Panc1 (cell line): Measurements from ENCODE around the gene IRF9. TPM values are rescaled to one million over a fixed set of nuclear protein-coding genes. Genes with fewer than 3 reads are reported as not detected.

Source experiments
- ATAC-seq: fragments of 200-7000 bp; cut with Tn5 transposase; 2 replicates; pipeline ENCODE4 v1.9.1; 2020; ENCODE audit warnings: mild to moderate bottlenecking, moderate library complexity
- BruUV-seq: library from RNA; stranded (reverse); fragments of 400-500 nt; replicated peaks from 2 replicates; lab custom pipeline; 2021; lab: Mats Ljungman, UMichigan
- CTCF ChIA-PET: fragments of 300-600 bp; sonication (Branson Sonifier 250); formaldehyde crosslinking; loops from one replicate; lab custom pipeline; 2022; ENCODE audit warnings: antibody characterized with exemption; lab: Charles Lee
- POLR2A ChIA-PET: fragments of 300-600 bp; sonication (Branson Sonifier 250); formaldehyde crosslinking; loops from one replicate; lab custom pipeline; 2022; ENCODE audit warnings: antibody characterized with exemption; lab: Charles Lee
- DNase-seq: peaks from one replicate; pipeline ENCODE4 v3.0.0-alpha.2; 2010; ENCODE audit warnings: low read depth, low spot score
- H3K27ac ChIP-seq: 2 replicates; pipeline ENCODE4 v1.5.1; 2011; ENCODE audit warnings: mild to moderate bottlenecking, low read length, inconsistent platforms
- H3K27me3 ChIP-seq: fragments of 200-500 bp; sonication (Bioruptor generic); 2 replicates; pipeline ENCODE4 v1.6.0; 2014; ENCODE audit warnings: low read length, inconsistent platforms; ENCODE audit not compliant: control insufficient read depth, insufficient read depth
- H3K36me3 ChIP-seq: fragments of 200-500 bp; sonication (Bioruptor generic); 2 replicates; pipeline ENCODE4 v1.5.1; 2014; ENCODE audit warnings: inconsistent platforms, mild to moderate bottlenecking, low read length, moderate library complexity; ENCODE audit not compliant: control insufficient read depth, insufficient read depth
- H3K4me1 ChIP-seq: 2 replicates; pipeline ENCODE4 v1.5.1; 2011; ENCODE audit warnings: inconsistent platforms, mild to moderate bottlenecking, low read length, moderate library complexity; ENCODE audit not compliant: control insufficient read depth, insufficient read depth
- H3K4me3 ChIP-seq, 2 experiments: 2 replicates each; pipeline ENCODE4 v1.5.1; 2011 to 2012; ENCODE audit warnings: low read depth in 2 of 2, low read length in 2 of 2, mild to moderate bottlenecking in 2 of 2, inconsistent platforms in 1 of 2, moderate library complexity in 1 of 2
- H3K9me3 ChIP-seq: fragments of 200-500 bp; sonication (Bioruptor generic); 2 replicates; pipeline ENCODE4 v1.5.1; 2014; ENCODE audit warnings: low read depth, mild to moderate bottlenecking, inconsistent platforms, low read length, moderate library complexity; ENCODE audit not compliant: control insufficient read depth, insufficient read depth
- POLR2AphosphoS5 ChIP-seq: IDR thresholded peaks from 2 replicates; pipeline ENCODE4 v1.6.1; 2012; ENCODE audit warnings: mild to moderate bottlenecking, low read depth, low read length, moderate library complexity
- REST ChIP-seq, 2 experiments: IDR thresholded peaks; 2 replicates each; pipeline ENCODE4 v1.6.1; 2011 to 2012; ENCODE audit warnings: low read depth in 2 of 2, control low read depth in 1 of 2, low read length in 1 of 2, mild to moderate bottlenecking in 1 of 2, moderate library complexity in 1 of 2; ENCODE audit not compliant: insufficient read depth in 1 of 2
- SIN3A ChIP-seq: IDR thresholded peaks from 2 replicates; pipeline ENCODE4 v1.6.1; 2012; ENCODE audit warnings: low read depth, mild to moderate bottlenecking, low read length, moderate library complexity, borderline replicate concordance; ENCODE audit not compliant: insufficient read depth
- TCF7L2 ChIP-seq: IDR thresholded peaks from 2 replicates; pipeline ENCODE4 v1.6.1; 2011; ENCODE audit warnings: mild to moderate bottlenecking, low read depth, low read length, inconsistent platforms
- in situ Hi-C: cut with HindIII; loops from 2 replicates; pipeline ENCODE4 v1.10.0; 2016; ENCODE audit warnings: low sequenced_read_pairs, low pct_unique_long_range_greater_than_20kb
- intact Hi-C: fragments of 100-400 bp; cut with micrococcal nuclease; formaldehyde crosslinking; loops from one replicate; pipeline ENCODE4 v1.10.0; 2022; ENCODE audit not compliant: unreplicated experiment
- total RNA-seq: library from RNA; stranded (reverse); gene quantifications from one replicate; pipeline ENCODE4 v1.2.1, GENCODE V29; 2021; ENCODE audit not compliant: unreplicated experiment
- TF ChIP-seq, protein P1 (sequence below): fragments of 450-650 bp; IDR thresholded peaks from 2 replicates; pipeline ENCODE4 v1.5.1; 2017; ENCODE audit warnings: mild to moderate bottlenecking

IRF9 gene
- total RNA-seq, 1 experiment from 2014 or later, result 24.5 TPM

- ATAC-seq, result no peak
- Histone ChIP-seq H3K4me3 (no peak overlapping the region), H3K27me3 (no peaks in the 10 kb centered on the region), H3K9me3 (no peaks in the 10 kb centered on the region), H3K27ac (no peak overlapping the region), H3K4me1 (peaks cover 6% of the 10 kb centered on the region), H3K36me3 (no peaks in the 10 kb centered on the region)
- TF ChIP-seq REST (IDR thresholded peaks at IDR 0.05; ENCODE audit: insufficient read depth in 1 of 2, low read depth in 2 of 2, low read length in 1 of 2) (no peak), SIN3A (no peak), TCF7L2 (no peak), POLR2AphosphoS5 (no peak)
- TF ChIP-seq, protein P1, sequence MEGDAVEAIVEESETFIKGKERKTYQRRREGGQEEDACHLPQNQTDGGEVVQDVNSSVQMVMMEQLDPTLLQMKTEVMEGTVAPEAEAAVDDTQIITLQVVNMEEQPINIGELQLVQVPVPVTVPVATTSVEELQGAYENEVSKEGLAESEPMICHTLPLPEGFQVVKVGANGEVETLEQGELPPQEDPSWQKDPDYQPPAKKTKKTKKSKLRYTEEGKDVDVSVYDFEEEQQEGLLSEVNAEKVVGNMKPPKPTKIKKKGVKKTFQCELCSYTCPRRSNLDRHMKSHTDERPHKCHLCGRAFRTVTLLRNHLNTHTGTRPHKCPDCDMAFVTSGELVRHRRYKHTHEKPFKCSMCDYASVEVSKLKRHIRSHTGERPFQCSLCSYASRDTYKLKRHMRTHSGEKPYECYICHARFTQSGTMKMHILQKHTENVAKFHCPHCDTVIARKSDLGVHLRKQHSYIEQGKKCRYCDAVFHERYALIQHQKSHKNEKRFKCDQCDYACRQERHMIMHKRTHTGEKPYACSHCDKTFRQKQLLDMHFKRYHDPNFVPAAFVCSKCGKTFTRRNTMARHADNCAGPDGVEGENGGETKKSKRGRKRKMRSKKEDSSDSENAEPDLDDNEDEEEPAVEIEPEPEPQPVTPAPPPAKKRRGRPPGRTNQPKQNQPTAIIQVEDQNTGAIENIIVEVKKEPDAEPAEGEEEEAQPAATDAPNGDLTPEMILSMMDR, result no peak
- intact Hi-C loops, result no loop called here
- in situ Hi-C loops, result no loop called here
- CTCF ChIA-PET, result no interaction called here
- POLR2A ChIA-PET, result no interaction called here
- no peak for DNase-seq
- BruUV-seq, result no TSS peak
These were observed 30.1 kb upstream of the IRF9 start for GRCh38 chr14:24130717-24131548.

DNA sequence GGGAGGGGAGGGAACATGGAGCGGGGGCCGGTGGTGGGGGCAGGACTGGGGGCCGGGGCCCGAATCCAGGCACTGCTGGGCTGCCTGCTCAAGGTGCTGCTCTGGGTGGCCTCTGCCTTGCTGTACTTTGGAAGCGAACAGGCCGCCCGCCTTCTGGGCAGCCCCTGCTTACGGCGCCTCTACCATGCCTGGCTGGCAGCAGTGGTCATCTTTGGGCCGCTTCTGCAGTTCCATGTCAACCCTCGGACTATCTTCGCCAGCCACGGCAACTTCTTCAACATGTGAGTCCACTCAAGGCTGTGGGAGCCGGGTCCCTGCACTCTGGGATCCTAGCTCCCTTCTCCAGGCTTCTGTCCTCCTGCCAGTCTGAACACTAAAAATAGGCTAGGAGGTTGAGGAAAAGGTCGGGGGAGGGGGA, 29.5 kb upstream of the IRF9 start:
- TF ChIP-seq SIN3A (no peak), TCF7L2 (no peak), POLR2AphosphoS5 (no peak), REST (IDR thresholded peaks at IDR 0.05; ENCODE audit: insufficient read depth in 1 of 2, low read depth in 2 of 2, low read length in 1 of 2) (no peak)
- TF ChIP-seq, protein P1, result no peak
- no peak for ATAC-seq
- H3K36me3 ChIP-seq, result no peaks in the 10 kb centered on the region; the same call in 1 of the 2 replicates
- no TSS peak for BruUV-seq
- no peak overlapping the region for H3K27ac ChIP-seq
- intact Hi-C loops, result no loop called here
- no peaks in the 10 kb centered on the region for H3K27me3 ChIP-seq
- in situ Hi-C loops, result no loop called here
- H3K4me3 ChIP-seq, result no peak overlapping the region
- ChIA-PET POLR2A (no interaction called here), CTCF (no interaction called here)
- no peaks in the 10 kb centered on the region for H3K9me3 ChIP-seq
- no peak for DNase-seq
- peaks cover 6% of the 10 kb centered on the region for H3K4me1 ChIP-seq
